Small intestine (tissue), 7 donors: ENCODE measurements around the gene CCDC178. TPM values are rescaled to one million over a fixed set of nuclear protein-coding genes. Genes with fewer than 3 reads are reported as not detected.

Experiments used
- DNase-seq, 2 donors: peaks; one replicate each; pipeline versions ENCODE4 v3.0.0 to v3.0.0-alpha.2; 2013
- FAIRE-seq: peaks from 2 replicates; lab custom pipeline; 2012; peaks lifted over from hg19 to GRCh38; lab: Jason Lieb, UNC
- H3K27ac ChIP-seq, 3 donors: one replicate each; pipeline ENCODE4 v1.5.1; 2013; ENCODE audit warnings: low read length in 2 of 3, mild to moderate bottlenecking in 2 of 3, control low read depth in 1 of 3, inconsistent platforms in 1 of 3, low read depth in 1 of 3, moderate library complexity in 1 of 3
- H3K27me3 ChIP-seq, 3 donors: one replicate each; pipeline ENCODE4 v1.6.1; 2013; ENCODE audit warnings: low read length in 3 of 3, inconsistent platforms in 1 of 3; ENCODE audit not compliant: control insufficient read depth in 3 of 3, insufficient read depth in 3 of 3
- H3K36me3 ChIP-seq, 3 donors: one replicate each; pipeline ENCODE4 v1.6.1; 2013; ENCODE audit warnings: low read length in 3 of 3, inconsistent platforms in 1 of 3, low read depth in 1 of 3, mild to moderate bottlenecking in 1 of 3, moderate library complexity in 1 of 3; ENCODE audit not compliant: control insufficient read depth in 3 of 3, insufficient read depth in 2 of 3
- H3K4me1 ChIP-seq, 3 donors: one replicate each; pipeline ENCODE4 v1.6.1; 2013; ENCODE audit warnings: low read length in 2 of 3, inconsistent platforms in 1 of 3, low read depth in 1 of 3, mild to moderate bottlenecking in 1 of 3, moderate library complexity in 1 of 3; ENCODE audit not compliant: control insufficient read depth in 3 of 3, insufficient read depth in 2 of 3
- H3K4me3 ChIP-seq, 3 donors: one replicate each; pipeline ENCODE4 v1.5.1; 2013; ENCODE audit warnings: low read length in 3 of 3, control low read depth in 1 of 3, inconsistent platforms in 1 of 3, low read depth in 1 of 3, mild to moderate bottlenecking in 1 of 3, moderate library complexity in 1 of 3
- H3K9me3 ChIP-seq, 2 donors: one replicate each; pipeline ENCODE4 v1.6.1; 2013; ENCODE audit warnings: low read depth in 1 of 2, low read length in 1 of 2; ENCODE audit not compliant: control insufficient read depth in 2 of 2, insufficient read depth in 1 of 2
- WGBS, 3 donors: extraction: QIAGEN DNeasy Blood & Tissue Kit; methylation state at CpG; one replicate each; pipeline ENCODE4 v1.1.7; 2013; 5-methylcytosine and 5-hydroxymethylcytosine counted together
- polyA plus RNA-seq, 4 donors: library from polyadenylated mRNA; stranded (reverse) in 3 of 4; unstranded in 1 of 4; fragments of 200-250 nt in 3 of 4; fragments of 120-200 nt in 1 of 4; gene quantifications; one replicate each; pipeline versions ENCODE4 v1.2.1 to v1.2.3, GENCODE V29; 2013
- donor health status: healthy with polysubstance abuse.
- donor health status: control.
- donor health status: control.
- donor health status: Bipolar disorder and iron deficiency.
- donor health status: healthy.

The CCDC178 gene
- polyA plus RNA-seq, 4 donors, result 0.45 to 0.52 TPM; not detected in 2

DNA sequence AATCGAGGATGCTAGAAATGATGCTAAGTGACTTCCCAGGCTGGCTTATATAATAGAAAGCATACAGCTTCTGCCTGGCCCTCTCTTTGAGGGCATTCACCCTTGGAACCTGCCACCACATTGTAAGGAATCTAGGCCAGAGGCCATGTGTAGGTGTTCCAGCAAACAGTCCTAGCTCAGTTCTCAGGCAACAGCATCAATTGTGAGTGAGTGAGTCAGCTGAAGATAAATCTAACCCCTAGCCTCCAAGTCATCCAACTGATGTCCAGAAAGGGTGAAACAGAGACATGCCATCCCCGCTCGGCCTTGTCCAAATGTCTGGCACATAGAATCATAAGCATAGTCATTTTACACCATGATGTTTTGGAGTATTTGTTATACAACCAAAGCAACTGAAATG is 343.4 kb downstream of the CCDC178 start:
- no peak overlapping the region for H3K27ac ChIP-seq
- 86 to 95% (median 92%) methylated on average over 3 of the region's 3 CpGs for WGBS, 3 donors
- no peak for FAIRE-seq
- H3K4me1 ChIP-seq, result no peaks in the 10 kb centered on the region
- no peak overlapping the region for H3K4me3 ChIP-seq
- DNase-seq, result no peak
- no peaks in the 10 kb centered on the region for H3K27me3 ChIP-seq
- H3K9me3 ChIP-seq, result no peaks in the 10 kb centered on the region
- no peaks in the 10 kb centered on the region for H3K36me3 ChIP-seq

DNA sequence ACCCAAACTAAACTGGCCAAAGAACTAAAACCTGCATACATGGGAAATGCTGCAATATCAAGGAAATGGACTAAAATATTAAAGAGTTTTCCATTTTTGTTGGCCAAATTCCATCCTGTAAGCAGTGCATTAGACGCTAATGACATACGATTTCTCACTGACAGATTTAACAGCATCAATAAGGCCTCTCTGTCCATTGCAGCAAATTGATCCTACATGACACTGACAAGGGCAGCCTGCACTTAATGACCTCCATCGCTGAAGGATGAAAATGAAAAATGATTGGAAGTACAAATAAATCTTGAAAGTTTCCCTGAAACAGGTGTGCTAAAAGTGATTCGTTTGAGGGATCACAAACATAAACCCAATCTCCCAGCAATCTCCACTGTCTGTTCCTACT is 350.1 kb downstream of the CCDC178 start:
- 67 to 71% (median 68%) methylated on average over 4 of the region's 4 CpGs for WGBS, 3 donors
- Histone ChIP-seq H3K4me3 (no peak overlapping the region), H3K36me3 (no peaks in the 10 kb centered on the region), H3K27me3 (no peaks in the 10 kb centered on the region), H3K27ac (no peak overlapping the region), H3K4me1 (no peaks in the 10 kb centered on the region), H3K9me3 (no peaks in the 10 kb centered on the region)
- DNase-seq (no peak), FAIRE-seq (no peak)

DNA sequence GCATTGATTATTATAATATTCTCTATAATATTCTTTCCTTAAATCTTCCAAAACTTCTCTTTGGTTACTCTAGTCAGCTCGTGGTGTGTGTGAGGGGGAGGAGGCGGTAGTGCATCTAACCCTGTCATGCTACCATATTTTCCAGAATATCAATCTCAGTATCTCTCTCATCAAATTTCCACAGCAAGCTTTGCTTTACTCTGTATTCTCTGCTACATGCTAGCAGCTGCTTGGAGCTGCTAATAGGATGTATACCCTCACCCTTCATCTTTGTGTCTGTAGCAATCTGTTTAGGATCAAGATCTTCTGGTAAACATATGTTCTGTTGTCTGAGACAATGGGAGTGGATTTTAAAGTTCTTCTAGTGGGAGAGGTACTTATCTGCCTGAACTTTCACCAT is 363.9 kb downstream of the CCDC178 start:
- no peak overlapping the region for H3K27ac ChIP-seq
- DNase-seq (no peak), FAIRE-seq (no peak)
- H3K4me3 ChIP-seq, result no peak overlapping the region
- 56 to 70% (median 57%) methylated on average over 2 of the region's 2 CpGs for WGBS, 3 donors
- no peaks in the 10 kb centered on the region for H3K27me3 ChIP-seq
- no peaks in the 10 kb centered on the region for H3K4me1 ChIP-seq
- H3K9me3 ChIP-seq, result no peaks in the 10 kb centered on the region
- H3K36me3 ChIP-seq, result no peaks in the 10 kb centered on the region

DNA sequence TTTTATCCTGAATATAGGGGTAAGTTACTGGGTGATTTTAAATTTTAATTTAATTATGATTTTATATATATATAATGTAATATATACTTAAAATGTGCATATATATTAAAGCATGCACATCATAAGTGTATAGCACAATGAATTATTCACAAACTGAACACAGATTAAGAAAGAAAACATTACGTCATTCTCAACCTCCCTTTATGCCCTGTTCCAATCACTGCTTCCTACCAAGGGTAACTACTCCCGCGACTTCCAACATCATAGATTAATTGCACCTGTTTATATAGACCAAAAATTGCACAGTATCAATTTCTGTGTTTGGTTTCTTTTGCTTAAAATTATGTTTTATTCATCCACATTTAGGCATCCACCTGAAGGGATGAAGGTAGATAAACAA is 366.4 kb downstream of the CCDC178 start:
- Histone ChIP-seq H3K27ac (no peak overlapping the region), H3K9me3 (no peaks in the 10 kb centered on the region), H3K4me3 (no peak overlapping the region), H3K27me3 (no peaks in the 10 kb centered on the region), H3K36me3 (no peaks in the 10 kb centered on the region), H3K4me1 (no peaks in the 10 kb centered on the region)
- WGBS, 3 donors, result 88 to 92% (median 89%) methylated on average over 3 of the region's 3 CpGs
- no peak for FAIRE-seq
- DNase-seq, result no peak

DNA sequence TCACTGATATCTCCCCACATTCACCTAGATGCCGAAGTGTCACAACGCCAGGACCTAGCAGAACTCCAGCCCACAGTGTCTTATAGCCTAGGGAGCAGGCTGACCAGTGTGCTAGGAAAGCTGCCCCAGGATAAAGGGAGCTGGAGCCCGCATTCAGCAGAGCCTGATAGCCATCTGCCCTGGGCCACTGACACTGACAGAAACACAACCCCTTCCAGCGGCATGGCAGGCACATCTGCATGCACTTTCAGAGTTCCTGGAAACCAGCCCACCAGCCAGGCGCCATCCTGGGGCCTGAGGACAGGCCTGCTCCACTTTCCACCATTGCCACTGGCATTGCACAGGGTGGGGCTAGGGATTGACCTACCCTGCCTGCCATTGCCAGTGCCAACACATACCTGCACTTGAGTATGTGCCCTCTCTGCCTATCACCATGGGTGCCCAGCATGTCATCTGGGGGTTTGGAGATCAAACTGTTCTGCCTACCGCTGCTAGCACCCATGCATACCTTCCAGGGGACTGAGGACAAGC is 377.6 kb downstream of the CCDC178 start:
- 82 to 87% (median 85%) methylated on average over 6 of the region's 6 CpGs for WGBS, 3 donors
- FAIRE-seq, result no peak
- no peaks in the 10 kb centered on the region for H3K4me1 ChIP-seq

DNA sequence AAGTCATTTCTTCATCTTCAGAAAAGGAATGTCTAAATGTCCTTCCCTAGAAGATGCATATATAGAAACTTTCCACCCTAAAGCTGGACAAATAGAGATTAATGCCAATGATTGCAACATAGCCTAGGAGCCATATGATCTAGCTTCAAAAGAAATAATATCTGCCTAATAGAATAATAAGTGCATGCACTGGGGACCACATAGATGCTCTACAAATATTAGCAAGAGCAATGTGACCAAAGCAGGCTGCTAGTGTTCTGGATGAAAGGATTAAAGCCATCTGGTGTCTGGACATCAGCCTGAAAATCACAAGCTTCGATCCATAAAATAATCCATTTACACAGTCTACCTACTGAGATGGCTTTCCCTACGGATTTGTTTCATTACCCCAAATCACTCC is 387.6 kb downstream of the CCDC178 start:
- no peak overlapping the region for H3K4me3 ChIP-seq
- no peaks in the 10 kb centered on the region for H3K9me3 ChIP-seq
- H3K36me3 ChIP-seq, result no peaks in the 10 kb centered on the region
- H3K27ac ChIP-seq, result no peak overlapping the region
- H3K4me1 ChIP-seq, result no peaks in the 10 kb centered on the region
- DNase-seq (no peak), FAIRE-seq (no peak)
- 69 to 83% (median 79%) methylated on average over 2 of the region's 2 CpGs for WGBS, 3 donors
- H3K27me3 ChIP-seq, result no peaks in the 10 kb centered on the region

More for the DNA sequence above, 377.6 kb downstream of the CCDC178 start:
- Histone ChIP-seq H3K9me3 (no peaks in the 10 kb centered on the region), H3K4me3 (no peak overlapping the region), H3K27ac (no peak overlapping the region), H3K27me3 (no peaks in the 10 kb centered on the region), H3K36me3 (no peaks in the 10 kb centered on the region)
- DNase-seq, result no peak

DNA sequence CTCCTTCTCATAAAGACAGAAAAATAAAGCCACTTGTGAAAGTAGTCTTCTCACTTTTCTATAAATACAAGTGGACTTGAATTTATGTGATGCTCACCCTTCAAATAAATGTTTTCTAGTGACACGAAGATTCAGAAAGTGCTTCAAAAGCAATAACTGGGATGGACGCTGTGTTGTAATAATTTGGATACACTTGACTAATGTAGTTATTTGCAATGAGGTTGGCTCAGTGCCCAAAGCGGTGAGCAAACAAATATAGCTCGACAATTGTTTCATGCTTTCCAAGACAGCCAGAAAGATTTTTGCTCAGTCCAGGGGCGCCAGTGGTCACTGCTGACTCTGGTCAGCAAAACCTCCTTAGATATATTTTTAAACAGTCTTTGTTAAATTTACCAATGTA is 389.1 kb downstream of the CCDC178 start:
- DNase-seq, result no peak
- Histone ChIP-seq H3K27ac (no peak overlapping the region), H3K27me3 (no peaks in the 10 kb centered on the region), H3K36me3 (no peaks in the 10 kb centered on the region), H3K4me1 (no peaks in the 10 kb centered on the region), H3K9me3 (no peaks in the 10 kb centered on the region), H3K4me3 (no peak overlapping the region)
- 40 to 53% (median 52%) methylated on average over 5 of the region's 5 CpGs for WGBS, 3 donors
- FAIRE-seq, result no peak

DNA sequence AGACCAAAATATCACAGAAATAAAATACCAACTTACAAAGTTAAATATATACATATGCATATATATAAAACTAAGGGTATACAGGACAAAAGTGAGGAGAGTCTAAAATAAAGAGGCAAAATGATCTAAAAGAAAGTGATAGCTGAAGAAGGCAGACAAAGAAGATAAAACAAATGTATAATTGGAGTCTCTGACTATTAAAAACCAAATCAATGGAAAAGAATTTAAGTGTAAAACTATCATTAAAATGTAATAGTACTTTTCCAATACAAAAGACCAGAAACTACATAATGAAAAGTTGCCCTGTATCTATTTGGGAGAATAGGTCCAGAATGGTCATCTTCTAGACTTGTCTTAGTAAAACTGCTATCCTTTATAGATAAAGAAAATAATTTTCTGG is 400.3 kb downstream of the CCDC178 start:
- Histone ChIP-seq H3K36me3 (no peaks in the 10 kb centered on the region), H3K27ac (no peak overlapping the region)
- no peak for FAIRE-seq

DNA sequence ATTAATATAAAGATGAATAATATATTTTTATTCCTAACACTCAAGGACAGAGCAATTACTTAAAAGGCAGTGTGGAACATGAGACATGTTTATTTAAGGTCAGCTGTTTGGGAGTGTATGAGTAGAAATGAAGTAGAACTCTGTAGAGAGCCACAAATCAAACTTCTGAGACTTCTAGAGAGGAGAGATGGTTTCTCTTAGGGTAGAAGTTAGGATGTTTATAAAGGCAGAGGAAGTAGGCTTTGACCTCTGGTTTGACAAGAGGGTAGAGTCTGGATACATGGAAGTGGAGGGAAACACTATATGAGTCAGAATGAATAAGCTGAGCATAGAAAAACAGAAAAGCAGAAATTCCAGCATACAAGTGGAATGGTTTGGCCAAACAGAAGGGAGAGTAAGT is 405.6 kb downstream of the CCDC178 start:
- H3K27ac ChIP-seq, result no peak overlapping the region
- FAIRE-seq (no peak), DNase-seq (no peak)
- H3K4me1 ChIP-seq, result no peaks in the 10 kb centered on the region
- no peak overlapping the region for H3K4me3 ChIP-seq
- no peaks in the 10 kb centered on the region for H3K27me3 ChIP-seq
- no peaks in the 10 kb centered on the region for H3K36me3 ChIP-seq
- H3K9me3 ChIP-seq, result no peaks in the 10 kb centered on the region

More for the DNA sequence above, 400.3 kb downstream of the CCDC178 start:
- Histone ChIP-seq H3K4me1 (no peaks in the 10 kb centered on the region), H3K4me3 (no peak overlapping the region), H3K27me3 (no peaks in the 10 kb centered on the region), H3K9me3 (no peaks in the 10 kb centered on the region)
- DNase-seq, result no peak
